Liver (tissue), 9 donors: ENCODE data around the gene SAT2. TPM values are rescaled to one million over a fixed set of nuclear protein-coding genes. Genes with fewer than 3 reads are reported as not detected.

Experiments
- DNase-seq: peaks from one replicate; pipeline ENCODE4 v3.0.0-alpha.2; 2017; ENCODE audit warnings: low spot score
- H3K27ac ChIP-seq, 2 donors: one replicate each; pipeline ENCODE4 v1.7.0; 2013; ENCODE audit warnings: inconsistent platforms in 2 of 2, low read length in 2 of 2, control low read depth in 1 of 2, low read depth in 1 of 2, mild to moderate bottlenecking in 1 of 2
- H3K27me3 ChIP-seq, 4 donors: one replicate each; pipeline versions ENCODE4 v1.6.1 to v1.7.0; 2013; ENCODE audit warnings: low read length in 3 of 4, inconsistent platforms in 1 of 4, mild to moderate bottlenecking in 1 of 4, moderate library complexity in 1 of 4; ENCODE audit not compliant: control insufficient read depth in 4 of 4, insufficient read depth in 4 of 4
- H3K36me3 ChIP-seq, 4 donors: one replicate each; pipeline versions ENCODE4 v1.6.1 to v1.7.0; 2013; ENCODE audit warnings: low read length in 3 of 4, mild to moderate bottlenecking in 3 of 4, low read depth in 1 of 4, moderate library complexity in 1 of 4; ENCODE audit not compliant: control insufficient read depth in 4 of 4, insufficient read depth in 3 of 4
- H3K4me1 ChIP-seq, 4 donors: one replicate each; pipeline versions ENCODE4 v1.6.1 to v1.7.0; 2013; ENCODE audit warnings: low read length in 3 of 4, mild to moderate bottlenecking in 3 of 4, moderate library complexity in 1 of 4; ENCODE audit not compliant: control insufficient read depth in 4 of 4, insufficient read depth in 4 of 4
- H3K4me3 ChIP-seq, 3 donors: one replicate each; pipeline versions ENCODE4 v1.6.1 to v1.7.0; 2013; ENCODE audit warnings: low read length in 3 of 3, control low read depth in 1 of 3, low read depth in 1 of 3, mild to moderate bottlenecking in 1 of 3
- H3K9ac ChIP-seq, 2 donors: one replicate each; pipeline ENCODE4 v1.7.0; 2013; ENCODE audit warnings: low read length in 2 of 2, mild to moderate bottlenecking in 2 of 2, moderate library complexity in 2 of 2, control low read depth in 1 of 2, low read depth in 1 of 2
- H3K9me3 ChIP-seq, 4 donors: one replicate each; pipeline versions ENCODE4 v1.6.1 to v1.7.0; 2013; ENCODE audit warnings: low read length in 3 of 4; ENCODE audit not compliant: control insufficient read depth in 4 of 4
- ATF3 ChIP-seq: IDR thresholded peaks from 2 replicates; pipeline ENCODE4 v1.6.1; 2016; ENCODE audit warnings: antibody characterized with exemption
- CTCF ChIP-seq: fragments of 150-350 bp; IDR thresholded peaks from 2 replicates; pipeline ENCODE4 v1.5.1; 2017; ENCODE audit warnings: improper control_type of control experiment, low read depth, low read length; ENCODE audit not compliant: missing input control
- EGR1 ChIP-seq, 2 donors: IDR thresholded peaks; 2 replicates each; pipeline ENCODE4 v1.6.1; 2016 to 2018; ENCODE audit warnings: antibody characterized with exemption in 2 of 2, low read depth in 2 of 2
- FOXA1 ChIP-seq: IDR thresholded peaks from 2 replicates; pipeline ENCODE4 v1.6.1; 2016; ENCODE audit warnings: antibody characterized with exemption
- FOXA2 ChIP-seq: IDR thresholded peaks from 2 replicates; pipeline ENCODE4 v1.6.1; 2016; ENCODE audit warnings: antibody characterized with exemption
- GABPA ChIP-seq, 2 donors: IDR thresholded peaks in 1 of 2; conservative IDR thresholded peaks in 1 of 2; 2 replicates each; pipeline ENCODE4 v1.6.1; 2016; ENCODE audit warnings: antibody characterized with exemption in 2 of 2, mild to moderate bottlenecking in 1 of 2, moderate library complexity in 1 of 2
- HNF4A ChIP-seq, 2 donors: conservative IDR thresholded peaks; 2 replicates each; pipeline ENCODE4 v1.6.1; 2016; ENCODE audit warnings: antibody characterized with exemption in 2 of 2, mild to moderate bottlenecking in 2 of 2
- HNF4G ChIP-seq: IDR thresholded peaks from 2 replicates; pipeline ENCODE4 v1.6.1; 2016; ENCODE audit warnings: antibody characterized with exemption
- MAX ChIP-seq: IDR thresholded peaks from 2 replicates; pipeline ENCODE4 v1.6.1; 2016; ENCODE audit warnings: antibody characterized with exemption
- NR2F2 ChIP-seq: IDR thresholded peaks from 2 replicates; pipeline ENCODE4 v1.6.1; 2016; ENCODE audit warnings: antibody characterized with exemption
- RAD21 ChIP-seq, 2 donors: IDR thresholded peaks; 2 replicates each; pipeline ENCODE4 v1.6.1; 2016; ENCODE audit warnings: antibody characterized with exemption in 2 of 2, mild to moderate bottlenecking in 2 of 2
- REST ChIP-seq: IDR thresholded peaks from 2 replicates; pipeline ENCODE4 v1.6.1; 2016; ENCODE audit warnings: antibody characterized with exemption, mild to moderate bottlenecking
- RXRA ChIP-seq, 2 donors: IDR thresholded peaks; 2 replicates each; pipeline ENCODE4 v1.6.1; 2017 to 2018; ENCODE audit warnings: antibody characterized with exemption in 2 of 2, mild to moderate bottlenecking in 1 of 2
- SP1 ChIP-seq: IDR thresholded peaks from 2 replicates; pipeline ENCODE4 v1.6.1; 2018; ENCODE audit warnings: antibody characterized with exemption, mild to moderate bottlenecking
- YY1 ChIP-seq: IDR thresholded peaks from 2 replicates; pipeline ENCODE4 v1.6.1; 2016; ENCODE audit warnings: antibody characterized with exemption, mild to moderate bottlenecking
- ZBTB33 ChIP-seq: IDR thresholded peaks from 2 replicates; pipeline ENCODE4 v1.6.1; 2016; ENCODE audit warnings: antibody characterized with exemption
- WGBS: extraction: QIAGEN DNeasy Blood & Tissue Kit; methylation state at CpG from one replicate; pipeline ENCODE4 v1.1.7; 2013; 5-methylcytosine and 5-hydroxymethylcytosine counted together
- polyA plus RNA-seq, 2 donors: library from polyadenylated mRNA; stranded (reverse) in 1 of 2; unstranded in 1 of 2; fragments of 200-250 nt in 1 of 2; fragments of >200 nt in 1 of 2; fragmentation: Nextera tagmentation in 1 of 2; extraction: Ambion mirVana in 1 of 2; gene quantifications; one replicate each; pipeline versions ENCODE4 v1.2.1 to v1.2.3, GENCODE V29; 2013 to 2015
- total RNA-seq, 2 donors: library from RNA; depleted of rRNA; stranded (reverse); fragments of >200 nt; gene quantifications; one replicate each; pipeline ENCODE4 v1.2.3, GENCODE V29; 2014
- donor health status: healthy.
- donor health status: healthy.
- donor health status: healthy.
- donor health status: healthy.
- donor health status: healthy.

The SAT2 gene
- total and polyA plus RNA-seq, 4 donors, result 25.9 to 181 (median 106) TPM

GRCh38 chr17:7590743-7591142 lies 36.9 kb downstream of the SAT2 start:
- DNase-seq, result no peak
- H3K27me3 ChIP-seq, result no peaks in the 10 kb centered on the region
- H3K9ac ChIP-seq, result no peak overlapping the region
- H3K4me3 ChIP-seq, result no peak overlapping the region
- TF ChIP-seq REST (no peak), ZBTB33 (no peak), HNF4G (no peak), CTCF (no peak), FOXA1 (no peak), YY1 (no peak), HNF4A (conservative IDR thresholded peaks at IDR 0.05) (no peak), FOXA2 (no peak), RAD21 (IDR thresholded peaks at IDR 0.05) (no peak), SP1 (no peak)
- no peak overlapping the region for H3K27ac ChIP-seq
- peaks cover 0 to 5% (median 0%) of the 10 kb centered on the region in 4 donors for H3K4me1 ChIP-seq
- H3K9me3 ChIP-seq, result no peaks in the 10 kb centered on the region
- peaks cover 24 to 63% (median 42%) of the 10 kb centered on the region in 4 donors for H3K36me3 ChIP-seq
- WGBS, result 88% methylated on average over 4 of the region's 4 CpGs

- WGBS, result 78% methylated on average over 24 of the region's 24 CpGs
- peaks cover 0 to 8% (median under 1%) of the 10 kb centered on the region in 4 donors for H3K4me1 ChIP-seq
- H3K9ac ChIP-seq, result no peak within 1 kb of the TSS
- no peak for TF ChIP-seq ATF3
- no peak for TF ChIP-seq REST
- no peak for TF ChIP-seq HNF4A (conservative IDR thresholded peaks at IDR 0.05)
- TF ChIP-seq HNF4G, result no peak
- TF ChIP-seq RXRA (IDR thresholded peaks at IDR 0.05), result no peak
- no peak for TF ChIP-seq MAX
- no peak for TF ChIP-seq EGR1 (IDR thresholded peaks at IDR 0.05; ENCODE audit: low read depth in 2 of 2)
- TF ChIP-seq NR2F2, result no peak
- TF ChIP-seq FOXA1, result no peak
- no peak for TF ChIP-seq GABPA (IDR thresholded peaks at IDR 0.05 in 1 of 2, conservative IDR thresholded peaks at IDR 0.05 in 1 of 2)
- H3K27me3 ChIP-seq, result no peaks in the 10 kb centered on the region
- no peak for DNase-seq
- H3K9me3 ChIP-seq, result no peaks in the 10 kb centered on the region
- H3K36me3 ChIP-seq, result peaks cover 24 to 56% (median 38%) of the 10 kb centered on the region in 4 donors
- H3K4me3 ChIP-seq, result no peak within 1 kb of the TSS
- H3K27ac ChIP-seq, result no peak within 1 kb of the TSS
Observed at GRCh38 chr17:7589891-7590691, 37.5 kb downstream of the SAT2 start, which contains the start of gene SOX15. SOX15 (minus strand) TSS chr17:7590094; CDS start chr17:7589676, 418 bp downstream.
